GM12878 (cell line): ENCODE measurements around the gene FOXRED2.

ENCODE experiments used
- CTCF ChIP-seq, 3 experiments: IDR thresholded peaks in 2 of 3; conservative IDR thresholded peaks in 1 of 3; 2 replicates each; pipeline ENCODE4 v1.5.1; 2011; ENCODE audit warnings: low read depth in 3 of 3, low read length in 3 of 3, mild to moderate bottlenecking in 3 of 3, control low read depth in 2 of 3, moderate library complexity in 2 of 3, inconsistent platforms in 1 of 3, mixed read lengths in 1 of 3; ENCODE audit not compliant: control insufficient read depth in 2 of 3, insufficient read depth in 1 of 3; ENCODE audit errors: extremely low read depth in 1 of 3
- ETV6 ChIP-seq, 2 experiments: fragments of 450-650 bp in 1 of 2; IDR thresholded peaks in 1 of 2; conservative IDR thresholded peaks in 1 of 2; 2 replicates each; pipeline ENCODE4 v1.6.1; 2014; ENCODE audit warnings: antibody characterized with exemption in 1 of 2, borderline replicate concordance in 1 of 2, low read depth in 1 of 2, mild to moderate bottlenecking in 1 of 2, moderate library complexity in 1 of 2
- NFIC ChIP-seq: IDR thresholded peaks from 2 replicates; pipeline ENCODE4 v1.6.1; 2012; ENCODE audit warnings: low read depth, mild to moderate bottlenecking, inconsistent platforms, low read length, moderate library complexity
- SP1 ChIP-seq: IDR thresholded peaks from one replicate; pipeline ENCODE4 v1.6.1; 2011; ENCODE audit warnings: low read depth, low read length
- TBL1XR1 ChIP-seq: IDR thresholded peaks from 2 replicates; pipeline ENCODE4 v1.6.1; 2012; ENCODE audit warnings: low read depth, low read length, improper control_type of control experiment
- TCF3 ChIP-seq: IDR thresholded peaks from 2 replicates; pipeline ENCODE4 v1.6.1; 2012; ENCODE audit warnings: low read depth, mild to moderate bottlenecking, low read length, borderline replicate concordance; ENCODE audit not compliant: insufficient read depth
- TCF7 ChIP-seq: IDR thresholded peaks from 2 replicates; pipeline ENCODE4 v1.6.1; 2014; ENCODE audit warnings: antibody characterized with exemption, borderline replicate concordance
- YBX1 ChIP-seq: fragments of 450-650 bp; IDR thresholded peaks from 2 replicates; pipeline ENCODE4 v1.6.1; 2016; ENCODE audit warnings: antibody characterized with exemption
- YY1 ChIP-seq: IDR thresholded peaks from 2 replicates; pipeline ENCODE4 v1.6.1; 2011; ENCODE audit warnings: low read depth, mild to moderate bottlenecking, low read length

GRCh38 chr22:36480941-36481392 lies 25.9 kb downstream of the FOXRED2 start:
- TF ChIP-seq TCF7 = no peak
- no peak for TF ChIP-seq TBL1XR1
- no peak for TF ChIP-seq NFIC
- no peak for TF ChIP-seq TCF3
- TF ChIP-seq CTCF (IDR thresholded peaks at IDR 0.05 in 2 of 3, conservative IDR thresholded peaks at IDR 0.05 in 1 of 3; ENCODE audit: control insufficient read depth in 2 of 3, extremely low read depth in 1 of 3, insufficient read depth in 1 of 3, low read depth in 3 of 3, low read length in 3 of 3) = no peak
- no peak for TF ChIP-seq YY1
- TF ChIP-seq ETV6 (conservative IDR thresholded peaks at IDR 0.05 in 1 of 2, IDR thresholded peaks at IDR 0.05 in 1 of 2; ENCODE audit: borderline replicate concordance in 1 of 2, low read depth in 1 of 2) = peak in 1 of 2 experiments; percentile 59; a peak in 2 of 4 replicates
- no peak for TF ChIP-seq YBX1
- TF ChIP-seq SP1 = no peak
